ENCODE data around the gene PARP14.

GRCh38 chr3:122716667-122717066 lies 36.0 kb downstream of the PARP14 start:
- TF ChIP-seq, protein P1, sequence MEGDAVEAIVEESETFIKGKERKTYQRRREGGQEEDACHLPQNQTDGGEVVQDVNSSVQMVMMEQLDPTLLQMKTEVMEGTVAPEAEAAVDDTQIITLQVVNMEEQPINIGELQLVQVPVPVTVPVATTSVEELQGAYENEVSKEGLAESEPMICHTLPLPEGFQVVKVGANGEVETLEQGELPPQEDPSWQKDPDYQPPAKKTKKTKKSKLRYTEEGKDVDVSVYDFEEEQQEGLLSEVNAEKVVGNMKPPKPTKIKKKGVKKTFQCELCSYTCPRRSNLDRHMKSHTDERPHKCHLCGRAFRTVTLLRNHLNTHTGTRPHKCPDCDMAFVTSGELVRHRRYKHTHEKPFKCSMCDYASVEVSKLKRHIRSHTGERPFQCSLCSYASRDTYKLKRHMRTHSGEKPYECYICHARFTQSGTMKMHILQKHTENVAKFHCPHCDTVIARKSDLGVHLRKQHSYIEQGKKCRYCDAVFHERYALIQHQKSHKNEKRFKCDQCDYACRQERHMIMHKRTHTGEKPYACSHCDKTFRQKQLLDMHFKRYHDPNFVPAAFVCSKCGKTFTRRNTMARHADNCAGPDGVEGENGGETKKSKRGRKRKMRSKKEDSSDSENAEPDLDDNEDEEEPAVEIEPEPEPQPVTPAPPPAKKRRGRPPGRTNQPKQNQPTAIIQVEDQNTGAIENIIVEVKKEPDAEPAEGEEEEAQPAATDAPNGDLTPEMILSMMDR (conservative IDR thresholded peaks at IDR 0.05): no peak
- TF ChIP-seq EZH2 (IDR thresholded peaks at IDR 0.05; ENCODE audit: low read depth): no peak

Measured in PC-9 (cell line).